ENCODE data around the gene ADAM22. TPM values are rescaled to one million over a fixed set of nuclear protein-coding genes. Genes with fewer than 3 reads are reported as not detected.

Gene ADAM22
- polyA plus RNA-seq, 3 donors: 12.7 to 14.7 (median 13.6) TPM

GRCh38 chr7:88200261-88200660, 266.2 kb downstream of the ADAM22 start:
- DNase-seq (ENCODE audit: extremely low read depth in 1 of 11, low read depth in 9 of 11, low spot score in 4 of 11): no peak

GRCh38 chr7:88200789-88201188, 266.7 kb downstream of the ADAM22 start:
- peak in 1 of 11 donors; percentile 0 for DNase-seq (ENCODE audit: extremely low read depth in 1 of 11, low read depth in 9 of 11, low spot score in 4 of 11)

GRCh38 chr7:88201305-88201704, 267.3 kb downstream of the ADAM22 start:
- no peak for DNase-seq (ENCODE audit: extremely low read depth in 1 of 11, low read depth in 9 of 11, low spot score in 4 of 11)

GRCh38 chr7:88202278-88202677, 268.2 kb downstream of the ADAM22 start:
- no peak for DNase-seq (ENCODE audit: extremely low read depth in 1 of 11, low read depth in 9 of 11, low spot score in 4 of 11)

GRCh38 chr7:88202799-88203198, 268.7 kb downstream of the ADAM22 start:
- DNase-seq (ENCODE audit: extremely low read depth in 1 of 11, low read depth in 9 of 11, low spot score in 4 of 11): no peak

- no peak for DNase-seq (ENCODE audit: extremely low read depth in 1 of 11, low read depth in 9 of 11, low spot score in 4 of 11)
These were observed 269.4 kb downstream of the ADAM22 start for GRCh38 chr7:88203401-88203800.

GRCh38 chr7:88204525-88205110, 270.6 kb downstream of the ADAM22 start:
- DNase-seq (ENCODE audit: extremely low read depth in 1 of 11, low read depth in 9 of 11, low spot score in 4 of 11): no peak

GRCh38 chr7:88205179-88205578, 271.1 kb downstream of the ADAM22 start:
- no peak for DNase-seq (ENCODE audit: extremely low read depth in 1 of 11, low read depth in 9 of 11, low spot score in 4 of 11)

GRCh38 chr7:88206254-88206653, 272.2 kb downstream of the ADAM22 start:
- DNase-seq (ENCODE audit: extremely low read depth in 1 of 11, low read depth in 9 of 11, low spot score in 4 of 11): no peak

- no peak for DNase-seq (ENCODE audit: extremely low read depth in 1 of 11, low read depth in 9 of 11, low spot score in 4 of 11)
These were observed 274.5 kb downstream of the ADAM22 start for GRCh38 chr7:88208521-88208920.

- no peak for DNase-seq (ENCODE audit: extremely low read depth in 1 of 11, low read depth in 9 of 11, low spot score in 4 of 11)
These were observed 278.9 kb downstream of the ADAM22 start for GRCh38 chr7:88212918-88213317.

GRCh38 chr7:88214456-88214855, 280.4 kb downstream of the ADAM22 start:
- no peak for DNase-seq (ENCODE audit: extremely low read depth in 1 of 11, low read depth in 9 of 11, low spot score in 4 of 11)

GRCh38 chr7:88215295-88215694, 281.2 kb downstream of the ADAM22 start:
- DNase-seq (ENCODE audit: extremely low read depth in 1 of 11, low read depth in 9 of 11, low spot score in 4 of 11): no peak

GRCh38 chr7:88216276-88216675, 282.2 kb downstream of the ADAM22 start:
- no peak for DNase-seq (ENCODE audit: extremely low read depth in 1 of 11, low read depth in 9 of 11, low spot score in 4 of 11)

- no peak for DNase-seq (ENCODE audit: extremely low read depth in 1 of 11, low read depth in 9 of 11, low spot score in 4 of 11)
These were observed 283.8 kb downstream of the ADAM22 start for GRCh38 chr7:88217675-88218428.

- no peak for DNase-seq (ENCODE audit: extremely low read depth in 1 of 11, low read depth in 9 of 11, low spot score in 4 of 11)
These were observed 284.3 kb downstream of the ADAM22 start for GRCh38 chr7:88218429-88218745.

GRCh38 chr7:88218836-88219605, 285.0 kb downstream of the ADAM22 start:
- DNase-seq (ENCODE audit: extremely low read depth in 1 of 11, low read depth in 9 of 11, low spot score in 4 of 11): peak in 7 of 11 donors; percentile 34 to 65 (median 42)

GRCh38 chr7:88219781-88220747, 286.0 kb downstream of the ADAM22 start, which contains the start of gene SRI:
Gene SRI (minus strand): TSS chr7:88220038. CDS start chr7:88220026, 12 bp downstream.
- DNase-seq (ENCODE audit: extremely low read depth in 1 of 11, low read depth in 9 of 11, low spot score in 4 of 11): peak in 10 of 11 donors; percentile 45 to 82 (median 78)

GRCh38 chr7:88223265-88223664, 289.2 kb downstream of the ADAM22 start:
- DNase-seq (ENCODE audit: extremely low read depth in 1 of 11, low read depth in 9 of 11, low spot score in 4 of 11): no peak

Data from renal cortex interstitium (tissue), 11 donors.